HUES6 (cell line): ENCODE data around the gene AXIN2.
"Not testable (repeated sequence)": the region's sequence is repeated elsewhere in the genome, so short reads cannot be mapped to it uniquely, and the experiment has no call there.

Experiments used
- H3K27ac ChIP-seq: 2 replicates; pipeline ENCODE4 v1.7.0; 2013; ENCODE audit warnings: low read depth, mild to moderate bottlenecking, low read length, inconsistent platforms
- H3K27me3 ChIP-seq: 2 replicates; pipeline ENCODE4 v1.6.1; 2013; ENCODE audit warnings: low read length; ENCODE audit not compliant: control insufficient read depth, insufficient read depth
- H3K36me3 ChIP-seq: 2 replicates; pipeline ENCODE4 v1.6.1; 2013; ENCODE audit warnings: low read length; ENCODE audit not compliant: control insufficient read depth, insufficient read depth
- H3K4me1 ChIP-seq: 2 replicates; pipeline ENCODE4 v1.6.1; 2013; ENCODE audit warnings: low read length; ENCODE audit not compliant: control insufficient read depth, insufficient read depth
- H3K4me3 ChIP-seq: 2 replicates; pipeline ENCODE4 v1.5.1; 2013; ENCODE audit warnings: low read depth, low read length
- H3K9ac ChIP-seq: one replicate; pipeline ENCODE4 v1.6.1; 2013; ENCODE audit warnings: mild to moderate bottlenecking, low read length
- H3K9me3 ChIP-seq: 2 replicates; pipeline ENCODE4 v1.6.1; 2013; ENCODE audit warnings: low read depth, low read length; ENCODE audit not compliant: control insufficient read depth, insufficient read depth

The AXIN2 gene

GRCh38 chr17:65487161-65487560 is 74.3 kb downstream of the AXIN2 start:
- Histone ChIP-seq H3K9ac (no peak overlapping the region), H3K4me1 (no peaks in the 10 kb centered on the region), H3K36me3 (no peaks in the 10 kb centered on the region), H3K27me3 (no peaks in the 10 kb centered on the region), H3K27ac (no peak overlapping the region), H3K9me3 (peaks cover 17% of the 10 kb centered on the region), H3K4me3 (no peak overlapping the region)

DNA sequence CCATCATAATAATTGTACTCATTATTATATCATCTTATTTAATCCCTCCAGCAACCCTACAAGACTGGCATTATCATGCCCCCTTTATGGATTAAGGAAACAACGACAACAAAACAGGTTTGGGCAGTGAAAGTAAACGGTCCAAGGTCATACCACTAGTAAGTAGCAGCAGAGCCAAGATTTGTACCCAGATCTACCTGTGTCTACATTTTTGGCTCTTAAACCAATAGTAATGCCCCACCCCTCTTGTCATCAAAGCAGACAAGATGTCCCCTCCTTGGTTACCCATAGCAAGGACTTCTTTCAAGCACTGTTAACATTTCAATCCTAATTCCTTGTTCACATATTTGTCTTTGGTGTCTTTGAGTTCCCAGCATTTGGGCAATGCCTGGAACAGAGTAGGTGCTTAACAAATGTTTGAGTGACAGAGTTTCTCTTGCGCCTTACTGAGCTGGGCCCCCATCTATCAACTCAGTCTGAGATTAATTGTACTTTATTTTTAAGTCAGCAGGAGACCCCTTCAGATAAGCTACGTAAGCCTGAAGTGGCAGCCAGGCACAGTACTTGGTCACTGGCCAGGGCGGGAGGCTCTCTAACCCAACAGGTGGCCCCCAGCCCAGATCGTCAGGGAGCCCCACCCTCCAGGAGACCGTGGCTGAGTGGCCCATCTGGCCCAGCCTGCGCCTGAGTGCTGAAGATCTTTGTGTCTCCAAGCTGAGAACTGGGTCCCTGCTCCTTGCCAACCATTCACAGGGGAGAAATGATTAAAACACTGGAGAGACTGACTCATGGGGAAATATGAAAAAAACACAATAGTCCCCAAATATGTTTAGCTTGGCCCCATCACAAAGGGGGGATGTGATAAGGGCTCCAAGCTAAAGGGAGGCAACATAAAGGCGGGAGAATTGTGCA is 75.8 kb downstream of the AXIN2 start:
- Histone ChIP-seq H3K36me3 (no peaks in the 10 kb centered on the region), H3K4me1 (no peaks in the 10 kb centered on the region), H3K4me3 (no peak overlapping the region), H3K9ac (no peak overlapping the region), H3K9me3 (peaks cover 25% of the 10 kb centered on the region), H3K27me3 (no peaks in the 10 kb centered on the region), H3K27ac (no peak overlapping the region)

- not testable (repeated sequence) for H3K9ac ChIP-seq, H3K4me1 ChIP-seq, H3K27me3 ChIP-seq, H3K27ac ChIP-seq, H3K4me3 ChIP-seq, H3K36me3 ChIP-seq
- peaks cover 25% of the 10 kb centered on the region for H3K9me3 ChIP-seq
Measured at GRCh38 chr17:65484405-65484804, 77.0 kb downstream of the AXIN2 start.

- H3K36me3 ChIP-seq: no peaks in the 10 kb centered on the region
- no peaks in the 10 kb centered on the region for H3K27me3 ChIP-seq
- no peak overlapping the region for H3K4me3 ChIP-seq
- no peak overlapping the region for H3K27ac ChIP-seq
- H3K9ac ChIP-seq: no peak overlapping the region
- H3K9me3 ChIP-seq: peaks cover 20% of the 10 kb centered on the region
- no peaks in the 10 kb centered on the region for H3K4me1 ChIP-seq
Measured at GRCh38 chr17:65483438-65483837, 78.0 kb downstream of the AXIN2 start.

DNA sequence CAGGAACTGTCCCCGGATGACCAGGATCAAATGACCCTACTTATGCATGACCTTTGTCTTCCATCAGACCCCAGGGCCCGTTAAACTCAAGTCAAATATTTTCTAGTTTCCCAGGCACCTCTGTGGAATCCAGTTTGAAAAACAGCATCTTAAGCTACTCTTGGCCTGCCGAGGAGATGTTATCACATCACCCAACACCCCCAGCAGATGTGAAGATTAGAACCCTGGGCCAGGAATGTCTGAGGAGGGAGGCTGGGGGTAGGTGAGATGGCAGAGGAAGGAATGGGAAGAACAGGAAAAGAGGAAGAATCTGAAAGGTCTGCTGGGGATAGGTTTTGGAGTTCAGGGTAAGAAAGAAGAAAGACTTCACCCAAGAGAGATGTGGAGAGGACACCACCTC is 79.2 kb downstream of the AXIN2 start:
- Histone ChIP-seq H3K36me3 (no peaks in the 10 kb centered on the region), H3K9me3 (peaks cover 20% of the 10 kb centered on the region), H3K4me1 (no peaks in the 10 kb centered on the region), H3K27me3 (no peaks in the 10 kb centered on the region), H3K27ac (no peak overlapping the region), H3K9ac (no peak overlapping the region), H3K4me3 (no peak overlapping the region)

- Histone ChIP-seq H3K4me1 (no peaks in the 10 kb centered on the region), H3K27me3 (no peaks in the 10 kb centered on the region), H3K9me3 (peaks cover 20% of the 10 kb centered on the region), H3K36me3 (no peaks in the 10 kb centered on the region), H3K4me3 (no peak overlapping the region), H3K27ac (no peak overlapping the region), H3K9ac (no peak overlapping the region)
Measured at GRCh38 chr17:65479282-65479681, 82.2 kb downstream of the AXIN2 start.
